AG04450 (cell line): ENCODE measurements around the gene CENPQ. TPM values are rescaled to one million over a fixed set of nuclear protein-coding genes. Genes with fewer than 3 reads are reported as not detected.
"Not testable (repeated sequence)": the region's sequence is repeated elsewhere in the genome, so short reads cannot be mapped to it uniquely, and the experiment has no call there.

ENCODE experiments used
- CTCF ChIA-PET: fragments of 300-600, 350-600 bp; formaldehyde crosslinking; extraction: SDS; loops from one replicate; lab custom pipeline; 2022; ENCODE audit warnings: antibody characterized with exemption, inconsistent platforms; lab: Charles Lee
- POLR2A ChIA-PET: fragments of 350-600 bp; formaldehyde crosslinking; extraction: SDS; loops from one replicate; lab custom pipeline; 2021; ENCODE audit warnings: antibody characterized with exemption, inconsistent platforms; lab: Yijun Ruan, JAX
- DNase-seq: peaks from one replicate; pipeline ENCODE4 v3.0.0-alpha.2; 2011; ENCODE audit warnings: low read depth, low spot score
- H3K27ac ChIP-seq: one replicate; pipeline ENCODE4 v1.5.1; 2012; ENCODE audit warnings: low read depth, low read length, control low read depth
- H3K27me3 ChIP-seq: one replicate; pipeline ENCODE4 v1.6.0; 2012; ENCODE audit warnings: low read length; ENCODE audit not compliant: control insufficient read depth, insufficient read depth
- H3K4me3 ChIP-seq: 2 replicates; pipeline ENCODE4 v1.5.1; 2011; ENCODE audit warnings: mild to moderate bottlenecking, low read depth, low read length, control low read depth
- H3K9me3 ChIP-seq: 2 replicates; pipeline ENCODE4 v1.5.1; 2012; ENCODE audit warnings: low read length; ENCODE audit not compliant: control insufficient read depth, insufficient read depth
- CTCF ChIP-seq: IDR thresholded peaks from 2 replicates; pipeline ENCODE4 v1.5.1; 2011; ENCODE audit warnings: low read depth, low read length, control low read depth, inconsistent platforms
- polyA plus RNA-seq: library from polyadenylated mRNA; depleted of rRNA; stranded (reverse); fragments of >200 nt; gene quantifications from 2 replicates; pipeline ENCODE4 v1.2.3, GENCODE V29; 2011

CENPQ gene
- polyA plus RNA-seq, 1 experiment, result 6.5 TPM

GRCh38 chr6:49462071-49462470 is 1.1 kb upstream of the CENPQ start:
- ChIA-PET CTCF (interaction anchor here (0.7 to 1.6 kb wide), 3 partner anchors 9 to 70 kb away, joined by 3 to 7 read pairs (median 6); no protein-coding TSS in a partner anchor), POLR2A (no interaction called here)
- DNase-seq, result no peak
- Histone ChIP-seq H3K4me3 (peak overlapping the region; percentile 94), H3K27ac (no peak overlapping the region), H3K27me3 (no peaks in the 10 kb centered on the region), H3K9me3 (no peaks in the 10 kb centered on the region)
- TF ChIP-seq CTCF, result no peak

GRCh38 chr6:49462599-49462926 is 607 bp upstream of the CENPQ start:
- CTCF ChIA-PET, result interaction anchor here (1.6 kb wide), 2 partner anchors 9 to 52 kb away, joined by 6 to 7 read pairs; no protein-coding TSS in a partner anchor
- no peak for DNase-seq
- POLR2A ChIA-PET, result no interaction called here
- TF ChIP-seq CTCF, result no peak
- peak overlapping the region; percentile 94 for H3K4me3 ChIP-seq
- H3K9me3 ChIP-seq, result no peaks in the 10 kb centered on the region
- H3K27ac ChIP-seq, result peak overlapping the region; percentile 65
- no peaks in the 10 kb centered on the region for H3K27me3 ChIP-seq

GRCh38 chr6:49463612-49463967 is 420 bp downstream of the CENPQ start:
- no peak overlapping the region for H3K27ac ChIP-seq
- no peaks in the 10 kb centered on the region for H3K27me3 ChIP-seq
- H3K4me3 ChIP-seq, result peak overlapping the region; percentile 94
- POLR2A ChIA-PET, result no interaction called here
- CTCF ChIA-PET, result no interaction called here
- TF ChIP-seq CTCF, result no peak
- H3K9me3 ChIP-seq, result no peaks in the 10 kb centered on the region
- DNase-seq, result no peak

- Histone ChIP-seq H3K27me3 (no peaks in the 10 kb centered on the region), H3K9me3 (no peaks in the 10 kb centered on the region), H3K4me3 (no peak overlapping the region), H3K27ac (no peak overlapping the region)
- ChIA-PET POLR2A (no interaction called here), CTCF (interaction anchor here (1.2 kb wide), 1 partner anchor 11 kb away, joined by 3 read pairs; no protein-coding TSS in a partner anchor)
- TF ChIP-seq CTCF, result no peak
- DNase-seq, result no peak
These were observed 1.5 kb downstream of the CENPQ start for GRCh38 chr6:49464691-49465090.

- ChIA-PET POLR2A (no interaction called here), CTCF (interaction anchor here (1.5 kb wide), 1 partner anchor 15 kb away, joined by 7 read pairs; no protein-coding TSS in a partner anchor)
- DNase-seq, result no peak
- no peak overlapping the region for H3K27ac ChIP-seq
- no peak for TF ChIP-seq CTCF
- no peaks in the 10 kb centered on the region for H3K9me3 ChIP-seq
- H3K27me3 ChIP-seq, result no peaks in the 10 kb centered on the region
- no peak overlapping the region for H3K4me3 ChIP-seq
These were observed 4.9 kb downstream of the CENPQ start for GRCh38 chr6:49468042-49468441.

GRCh38 chr6:49476564-49476963 is 13.4 kb downstream of the CENPQ start:
- H3K27ac ChIP-seq, H3K4me3 ChIP-seq, CTCF ChIA-PET, POLR2A ChIA-PET, H3K27me3 ChIP-seq, DNase-seq, H3K9me3 ChIP-seq: not testable (repeated sequence)
